A673 (cell line): ENCODE results near the gene FHDC1.

Source experiments
- CTCF ChIP-seq: fragments of 300-800, 200-600 bp; sonication (generic); conservative IDR thresholded peaks from 2 replicates; pipeline ENCODE4 v1.5.1; 2017; ENCODE audit warnings: low read depth, mild to moderate bottlenecking, antibody characterized with exemption, low read length, moderate library complexity, mixed read lengths
- EZH2 ChIP-seq: fragments of 200-600 bp; sonication (generic); IDR thresholded peaks from 2 replicates; pipeline ENCODE4 v1.6.1; 2017; ENCODE audit warnings: borderline replicate concordance, low read depth, mild to moderate bottlenecking, mixed read lengths, antibody characterized with exemption, low read length; ENCODE audit not compliant: poor library complexity, severe bottlenecking

GRCh38 chr4:152940461-152940860, 4.3 kb downstream of the FHDC1 start:
- TF ChIP-seq CTCF (no peak), EZH2 (no peak)
